ENCODE data around the gene CARMIL1. TPM values are rescaled to one million over a fixed set of nuclear protein-coding genes. Genes with fewer than 3 reads are reported as not detected.

The CARMIL1 gene
- total RNA-seq, 1 experiment from 2014 or later = 21.2 TPM

GRCh38 chr6:25535632-25536225 lies 256.6 kb downstream of the CARMIL1 start:
- Histone ChIP-seq H3K36me3 (no peaks in the 10 kb centered on the region), H3K4me1 (replicated peaks) (no peaks in the 10 kb centered on the region), H3K4me3 (no peak overlapping the region), H3K27me3 (replicated peaks) (no peaks in the 10 kb centered on the region), H3K9me3 (replicated peaks) (no peaks in the 10 kb centered on the region), H3K27ac (no peak overlapping the region)
- DNase-seq (ENCODE audit: low read depth in 1 of 2, low spot score in 2 of 2) = no peak

- Histone ChIP-seq H3K4me3 (no peak overlapping the region), H3K27ac (no peak overlapping the region), H3K27me3 (replicated peaks) (no peaks in the 10 kb centered on the region), H3K36me3 (no peaks in the 10 kb centered on the region), H3K4me1 (replicated peaks) (no peaks in the 10 kb centered on the region), H3K9me3 (replicated peaks) (no peaks in the 10 kb centered on the region)
- DNase-seq (ENCODE audit: low read depth in 1 of 2, low spot score in 2 of 2) = no peak
Observed at GRCh38 chr6:25536781-25537180, 257.6 kb downstream of the CARMIL1 start.

- no peak for DNase-seq (ENCODE audit: low read depth in 1 of 2, low spot score in 2 of 2)
- Histone ChIP-seq H3K27me3 (replicated peaks) (no peaks in the 10 kb centered on the region), H3K4me3 (no peak overlapping the region), H3K36me3 (no peaks in the 10 kb centered on the region), H3K27ac (no peak overlapping the region), H3K9me3 (replicated peaks) (no peaks in the 10 kb centered on the region), H3K4me1 (replicated peaks) (no peaks in the 10 kb centered on the region)
Observed at GRCh38 chr6:25537349-25538018, 258.3 kb downstream of the CARMIL1 start.

GRCh38 chr6:25541228-25541627 lies 262.1 kb downstream of the CARMIL1 start:
- Histone ChIP-seq H3K27ac (no peak overlapping the region), H3K36me3 (no peaks in the 10 kb centered on the region), H3K27me3 (replicated peaks) (no peaks in the 10 kb centered on the region), H3K4me1 (replicated peaks) (no peaks in the 10 kb centered on the region), H3K9me3 (replicated peaks) (no peaks in the 10 kb centered on the region), H3K4me3 (no peak overlapping the region)
- DNase-seq (ENCODE audit: low read depth in 1 of 2, low spot score in 2 of 2) = no peak

GRCh38 chr6:25542984-25543910 lies 264.1 kb downstream of the CARMIL1 start:
- H3K36me3 ChIP-seq = no peaks in the 10 kb centered on the region
- no peaks in the 10 kb centered on the region for H3K4me1 ChIP-seq (replicated peaks)
- no peaks in the 10 kb centered on the region for H3K9me3 ChIP-seq (replicated peaks)
- H3K27ac ChIP-seq = no peak overlapping the region
- no peak for DNase-seq (ENCODE audit: low read depth in 1 of 2, low spot score in 2 of 2)
- no peaks in the 10 kb centered on the region for H3K27me3 ChIP-seq (replicated peaks)
- H3K4me3 ChIP-seq = no peak overlapping the region

- Histone ChIP-seq H3K4me3 (no peak overlapping the region), H3K27ac (no peak overlapping the region), H3K4me1 (replicated peaks) (no peaks in the 10 kb centered on the region), H3K27me3 (replicated peaks) (no peaks in the 10 kb centered on the region), H3K36me3 (no peaks in the 10 kb centered on the region), H3K9me3 (replicated peaks) (no peaks in the 10 kb centered on the region)
- DNase-seq (ENCODE audit: low read depth in 1 of 2, low spot score in 2 of 2) = no peak
Observed at GRCh38 chr6:25544833-25545232, 265.7 kb downstream of the CARMIL1 start.

GRCh38 chr6:25547797-25548196 lies 268.6 kb downstream of the CARMIL1 start:
- H3K36me3 ChIP-seq = no peaks in the 10 kb centered on the region
- no peak overlapping the region for H3K4me3 ChIP-seq
- no peaks in the 10 kb centered on the region for H3K27me3 ChIP-seq (replicated peaks)
- no peaks in the 10 kb centered on the region for H3K4me1 ChIP-seq (replicated peaks)
- H3K9me3 ChIP-seq (replicated peaks) = no peaks in the 10 kb centered on the region
- no peak for DNase-seq (ENCODE audit: low read depth in 1 of 2, low spot score in 2 of 2)
- H3K27ac ChIP-seq = no peak overlapping the region

- Histone ChIP-seq H3K9me3 (replicated peaks) (no peaks in the 10 kb centered on the region), H3K27ac (no peak overlapping the region), H3K36me3 (no peaks in the 10 kb centered on the region), H3K4me3 (no peak overlapping the region), H3K27me3 (replicated peaks) (no peaks in the 10 kb centered on the region), H3K4me1 (replicated peaks) (peaks cover 5% of the 10 kb centered on the region; the same call in 1 of the 2 replicates)
- no peak for DNase-seq (ENCODE audit: low read depth in 1 of 2, low spot score in 2 of 2)
Observed at GRCh38 chr6:25548451-25548850, 269.3 kb downstream of the CARMIL1 start.

- H3K36me3 ChIP-seq = no peaks in the 10 kb centered on the region
- no peak overlapping the region for H3K4me3 ChIP-seq
- no peaks in the 10 kb centered on the region for H3K9me3 ChIP-seq (replicated peaks)
- DNase-seq (ENCODE audit: low read depth in 1 of 2, low spot score in 2 of 2) = no peak
- H3K27ac ChIP-seq = no peak overlapping the region
- no peaks in the 10 kb centered on the region for H3K27me3 ChIP-seq (replicated peaks)
- peaks cover 10% of the 10 kb centered on the region; the same call in 1 of the 2 replicates for H3K4me1 ChIP-seq (replicated peaks)
Observed at GRCh38 chr6:25550631-25551030, 271.5 kb downstream of the CARMIL1 start.

GRCh38 chr6:25553502-25553901 lies 274.3 kb downstream of the CARMIL1 start:
- Histone ChIP-seq H3K4me3 (no peak overlapping the region), H3K27me3 (replicated peaks) (no peaks in the 10 kb centered on the region), H3K27ac (no peak overlapping the region), H3K9me3 (replicated peaks) (no peaks in the 10 kb centered on the region), H3K4me1 (replicated peaks) (peaks cover 24% of the 10 kb centered on the region), H3K36me3 (no peaks in the 10 kb centered on the region)
- peak in 1 of 2 experiments; percentile 15 for DNase-seq (ENCODE audit: low read depth in 1 of 2, low spot score in 2 of 2)

- Histone ChIP-seq H3K27ac (no peak overlapping the region), H3K36me3 (no peaks in the 10 kb centered on the region), H3K4me3 (no peak overlapping the region), H3K4me1 (replicated peaks) (peaks cover 35% of the 10 kb centered on the region), H3K9me3 (replicated peaks) (no peaks in the 10 kb centered on the region), H3K27me3 (replicated peaks) (no peaks in the 10 kb centered on the region)
- no peak for DNase-seq (ENCODE audit: low read depth in 1 of 2, low spot score in 2 of 2)
Observed at GRCh38 chr6:25555188-25555587, 276.0 kb downstream of the CARMIL1 start.

- no peaks in the 10 kb centered on the region for H3K9me3 ChIP-seq (replicated peaks)
- no peak overlapping the region for H3K4me3 ChIP-seq
- H3K36me3 ChIP-seq = no peaks in the 10 kb centered on the region
- peak; percentile 58 to 77 for DNase-seq (ENCODE audit: low read depth in 1 of 2, low spot score in 2 of 2)
- H3K27ac ChIP-seq = no peak overlapping the region
- H3K4me1 ChIP-seq (replicated peaks) = peaks cover 35% of the 10 kb centered on the region
- no peaks in the 10 kb centered on the region for H3K27me3 ChIP-seq (replicated peaks)
Observed at GRCh38 chr6:25556516-25556915, 277.3 kb downstream of the CARMIL1 start.

- no peaks in the 10 kb centered on the region for H3K27me3 ChIP-seq (replicated peaks)
- no peaks in the 10 kb centered on the region for H3K36me3 ChIP-seq
- H3K4me1 ChIP-seq (replicated peaks) = peaks cover 32% of the 10 kb centered on the region
- H3K27ac ChIP-seq = peak overlapping the region; percentile 52
- no peaks in the 10 kb centered on the region for H3K9me3 ChIP-seq (replicated peaks)
- DNase-seq (ENCODE audit: low read depth in 1 of 2, low spot score in 2 of 2) = peak; percentile 71 to 79
- no peak overlapping the region for H3K4me3 ChIP-seq
Observed at GRCh38 chr6:25558155-25558817, 279.1 kb downstream of the CARMIL1 start.
